ENCODE data around the gene HSP90B1. TPM values are rescaled to one million over a fixed set of nuclear protein-coding genes. Genes with fewer than 3 reads are reported as not detected.
A peak's percentile ranks its signal among the peaks of the same experiment; 100 is the strongest.

Gene HSP90B1
- total RNA-seq = 100 to 1,000 TPM; 236 to 475 (median 401) TPM

GRCh38 chr12:103930034-103930786, at the start of gene HSP90B1:
HSP90B1 (plus strand) TSS chr12:103930410; CDS start chr12:103930516, 106 bp downstream.
- peaks cover 4 to 12% of the 10 kb centered on the region in 2 donors for H3K4me1 ChIP-seq
- peak within 1 kb of the TSS; percentile 95 to 97 for H3K27ac ChIP-seq
- intact Hi-C loops (cut with DNase I; ENCODE audit: low total_unique reads) = no loop called here
- H3K27me3 ChIP-seq = no peaks in the 10 kb centered on the region
- TF ChIP-seq POLR2A (IDR thresholded peaks at IDR 0.05) (peak; percentile 97), CTCF (IDR thresholded peaks at IDR 0.05) (peak in 2 of 4 experiments; percentile 11 to 19)
- H3K4me3 ChIP-seq = peak within 1 kb of the TSS; percentile 97 to 98
- peak; percentile 99 to 100 for DNase-seq
- no peaks in the 10 kb centered on the region for H3K9me3 ChIP-seq
- no peaks in the 10 kb centered on the region for H3K36me3 ChIP-seq

GRCh38 chr12:103881261-103881660, 48.9 kb upstream of the HSP90B1 start:
- H3K4me1 ChIP-seq = no peaks in the 10 kb centered on the region
- no peak overlapping the region for H3K4me3 ChIP-seq
- H3K27me3 ChIP-seq = no peaks in the 10 kb centered on the region
- TF ChIP-seq POLR2A (IDR thresholded peaks at IDR 0.05) (no peak), CTCF (IDR thresholded peaks at IDR 0.05) (no peak)
- H3K27ac ChIP-seq = no peak overlapping the region
- intact Hi-C loops (cut with DNase I; ENCODE audit: low total_unique reads) = no loop called here
- H3K36me3 ChIP-seq = no peaks in the 10 kb centered on the region
- DNase-seq = no peak
- H3K9me3 ChIP-seq = no peaks in the 10 kb centered on the region

- intact Hi-C loops (cut with DNase I; ENCODE audit: low total_unique reads) = no loop called here
- no peak for DNase-seq
- H3K36me3 ChIP-seq = no peaks in the 10 kb centered on the region
- TF ChIP-seq POLR2A (IDR thresholded peaks at IDR 0.05) (no peak), CTCF (IDR thresholded peaks at IDR 0.05) (no peak)
- H3K4me3 ChIP-seq = no peak overlapping the region
- no peaks in the 10 kb centered on the region for H3K9me3 ChIP-seq
- H3K4me1 ChIP-seq = no peaks in the 10 kb centered on the region
- H3K27me3 ChIP-seq = no peaks in the 10 kb centered on the region
- no peak overlapping the region for H3K27ac ChIP-seq
These were observed 47.2 kb upstream of the HSP90B1 start for GRCh38 chr12:103882861-103883596.

GRCh38 chr12:103883908-103884307, 46.3 kb upstream of the HSP90B1 start:
- H3K4me3 ChIP-seq = no peak overlapping the region
- no peaks in the 10 kb centered on the region for H3K9me3 ChIP-seq
- no peaks in the 10 kb centered on the region for H3K4me1 ChIP-seq
- no peak overlapping the region for H3K27ac ChIP-seq
- no peak for DNase-seq
- H3K36me3 ChIP-seq = no peaks in the 10 kb centered on the region
- TF ChIP-seq CTCF (IDR thresholded peaks at IDR 0.05) (no peak), POLR2A (IDR thresholded peaks at IDR 0.05) (no peak)
- no peaks in the 10 kb centered on the region for H3K27me3 ChIP-seq
- intact Hi-C loops (cut with DNase I; ENCODE audit: low total_unique reads) = no loop called here

- intact Hi-C loops (cut with DNase I; ENCODE audit: low total_unique reads) = no loop called here
- no peak overlapping the region for H3K27ac ChIP-seq
These were observed 45.9 kb upstream of the HSP90B1 start for GRCh38 chr12:103884316-103884715.

More at GRCh38 chr12:103884316-103884715, 45.9 kb upstream of the HSP90B1 start:
- Histone ChIP-seq H3K4me1 (no peaks in the 10 kb centered on the region), H3K36me3 (no peaks in the 10 kb centered on the region), H3K4me3 (no peak overlapping the region), H3K9me3 (no peaks in the 10 kb centered on the region), H3K27me3 (no peaks in the 10 kb centered on the region)
- TF ChIP-seq POLR2A (IDR thresholded peaks at IDR 0.05) = no peak
- no peak for TF ChIP-seq CTCF (IDR thresholded peaks at IDR 0.05)
- no peak for DNase-seq

Measured in uterus (tissue), 4 donors.